GM21526 (cell line): ENCODE data around the gene NKX1-1.
"Not testable (repeated sequence)": the region's sequence is repeated elsewhere in the genome, so short reads cannot be mapped to it uniquely, and the experiment has no call there.

ENCODE experiments used
- ATAC-seq: cut with Tn5 transposase; IDR thresholded peaks from one replicate; pipeline ENCODE4 v1.9.1; 2021; ENCODE audit warnings: moderate library complexity; ENCODE audit not compliant: unreplicated experiment, low FRiP score

NKX1-1 gene

DNA sequence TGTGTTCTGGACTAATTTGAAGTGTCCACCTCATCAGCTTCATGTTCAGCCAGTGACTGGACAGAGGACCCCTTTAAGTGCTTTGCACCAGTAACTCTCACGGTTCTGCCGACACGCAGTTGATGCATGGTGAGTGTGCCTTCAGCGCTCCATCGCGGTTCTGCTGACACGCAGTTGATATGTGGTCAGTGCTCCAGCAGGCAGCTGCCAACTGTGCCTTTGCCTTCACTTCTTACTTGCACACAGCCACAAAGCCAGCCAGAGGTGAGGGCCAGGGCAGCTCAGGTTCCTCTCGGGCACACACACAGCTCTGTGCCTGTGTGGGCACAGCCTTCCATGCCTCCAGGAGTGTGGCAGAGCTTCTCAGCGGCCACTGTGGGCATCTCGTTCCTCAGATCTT lies 12.4 kb downstream of the NKX1-1 start:
- no peak for ATAC-seq

DNA sequence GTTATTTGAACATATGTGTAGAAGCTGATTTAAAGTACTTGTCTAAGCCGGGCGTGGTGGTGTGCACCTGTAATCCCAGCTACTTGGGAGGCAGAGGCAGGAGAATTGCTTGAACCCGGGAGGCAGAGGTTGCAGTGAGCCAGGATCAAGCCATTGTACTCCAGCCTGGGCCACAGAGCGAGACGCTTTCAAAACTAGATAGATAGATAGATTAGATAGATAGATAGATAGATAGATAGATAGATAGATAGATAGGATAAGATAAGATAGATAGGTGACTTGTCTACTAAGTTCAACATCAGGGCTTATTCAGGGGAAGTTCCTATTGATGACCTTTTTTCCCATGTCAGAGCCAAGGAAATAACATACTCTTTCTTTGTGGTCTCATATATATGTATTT lies 12.9 kb downstream of the NKX1-1 start:
- not testable (repeated sequence) for ATAC-seq

DNA sequence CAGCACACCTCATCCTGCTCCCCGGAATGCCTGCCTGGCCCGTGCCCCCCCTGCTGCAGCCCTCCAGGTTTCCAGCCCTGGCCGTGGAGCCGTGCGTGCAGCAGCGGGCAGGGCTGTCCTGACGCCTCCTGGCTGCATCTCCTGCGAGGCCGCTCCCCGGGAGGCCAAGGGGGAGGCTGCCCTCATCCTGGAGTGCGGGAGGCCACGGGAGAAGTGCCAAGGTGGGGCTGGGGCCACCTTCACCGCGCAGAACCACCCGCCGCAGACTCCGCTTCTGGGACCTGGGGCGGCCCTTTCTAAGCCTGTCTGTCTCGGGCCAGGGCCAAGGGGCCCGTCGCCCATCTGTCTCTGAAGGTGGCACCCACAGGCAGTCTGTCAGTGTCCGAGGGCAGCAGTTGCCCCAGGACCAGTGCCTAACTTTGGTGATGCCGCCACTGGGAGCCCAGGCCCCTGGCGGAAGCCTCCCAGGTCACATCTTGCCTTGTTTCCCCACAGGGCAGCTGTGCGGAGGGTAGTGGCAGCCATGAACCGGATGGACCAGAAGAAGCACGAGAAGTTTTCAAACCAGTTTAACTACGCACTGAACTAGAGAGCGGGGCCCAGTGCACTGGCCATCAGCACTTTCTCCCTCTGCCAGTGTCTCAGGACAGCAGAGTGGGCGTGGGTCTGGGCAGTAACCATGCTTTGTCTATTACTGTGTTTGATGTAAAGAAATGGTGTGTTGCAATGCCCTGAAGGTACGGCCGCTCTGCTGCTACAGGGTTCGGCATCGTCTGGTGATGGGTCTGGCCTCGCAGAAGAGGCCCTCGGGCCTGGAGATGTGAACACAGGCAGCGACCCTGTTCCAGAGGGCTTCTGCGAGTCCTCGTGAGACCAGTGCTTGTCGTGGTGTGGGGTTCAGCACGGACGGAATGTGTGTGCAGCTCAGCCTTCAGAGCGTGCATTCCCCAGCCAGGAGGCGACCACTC lies 20.6 kb downstream of the NKX1-1 start:
- ATAC-seq, result no peak

DNA sequence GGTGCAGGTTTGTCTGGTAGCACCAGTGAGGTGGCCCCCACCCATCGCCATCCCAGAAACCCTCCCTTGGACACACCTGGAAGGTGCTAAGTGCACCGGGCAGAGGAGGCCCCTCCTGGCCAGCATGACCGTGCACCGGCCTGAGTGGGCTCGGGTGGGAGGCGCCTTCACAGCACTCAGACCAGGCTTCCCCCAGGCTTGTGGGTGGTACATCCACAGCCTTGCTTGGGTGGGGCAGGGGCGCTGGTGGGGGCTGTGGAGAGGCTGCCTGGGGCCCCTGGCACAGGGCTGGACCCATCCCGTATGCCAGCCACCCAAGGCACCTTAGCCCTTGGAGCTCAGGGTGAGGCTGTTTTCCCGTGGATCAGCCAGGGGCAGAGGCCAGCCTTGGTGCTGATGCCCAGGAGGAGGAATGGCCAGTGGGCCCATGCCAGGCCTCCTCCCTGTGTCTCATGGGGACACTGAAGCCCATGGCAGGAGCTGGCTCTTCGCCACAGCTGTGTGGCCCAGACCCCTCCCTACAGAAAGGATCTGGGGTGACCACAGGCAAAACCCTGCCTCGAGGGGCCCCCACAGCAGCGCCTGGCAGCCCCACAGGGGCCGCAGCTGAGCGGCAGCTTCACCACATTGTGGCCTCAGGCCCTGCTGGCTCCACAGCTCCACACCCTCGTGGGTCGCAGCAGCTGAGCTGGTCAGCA lies 21.4 kb downstream of the NKX1-1 start:
- no peak for ATAC-seq

DNA sequence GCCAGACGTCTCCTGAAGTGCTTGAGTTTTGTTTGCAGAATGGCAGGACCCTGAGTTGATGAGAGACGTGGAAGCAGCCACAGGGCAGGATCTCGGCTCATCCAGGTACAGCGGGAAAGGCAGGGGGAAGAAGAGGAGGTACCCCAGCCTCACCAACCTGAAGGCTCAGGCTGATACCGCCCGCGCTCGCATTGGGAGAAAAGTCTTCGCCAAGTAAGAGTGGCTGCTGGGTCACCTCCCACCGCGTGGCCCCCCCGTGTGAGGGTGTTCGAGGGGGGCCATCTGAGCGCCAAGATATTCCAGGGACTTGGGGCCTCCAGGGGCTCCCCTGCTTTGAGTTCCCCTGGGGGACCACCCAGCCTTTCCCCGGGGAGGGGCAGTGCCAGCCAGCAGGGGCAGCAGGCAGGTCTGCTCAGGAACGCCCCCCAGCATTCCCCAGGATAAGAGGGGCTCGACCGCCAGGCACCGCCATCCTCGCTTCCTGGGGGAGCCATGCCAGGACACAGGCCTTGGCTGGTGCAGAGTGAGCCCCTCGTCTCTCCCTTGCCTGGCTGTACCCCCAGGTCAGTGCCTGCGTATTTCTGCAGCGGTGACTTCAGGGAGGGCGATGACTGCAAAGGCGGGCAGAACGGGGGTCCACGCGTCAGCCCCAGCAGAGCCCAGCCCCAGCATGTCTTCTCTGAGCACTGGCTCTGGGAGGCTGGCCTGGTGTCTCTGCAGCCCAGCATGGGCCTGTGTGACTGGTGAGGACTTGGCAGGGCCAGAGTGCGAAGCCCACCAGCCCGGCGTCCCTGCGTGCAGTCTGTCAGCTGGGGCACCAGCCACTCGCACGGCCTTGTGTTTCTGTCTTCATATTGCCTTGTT lies 22.3 kb downstream of the NKX1-1 start:
- no peak for ATAC-seq

DNA sequence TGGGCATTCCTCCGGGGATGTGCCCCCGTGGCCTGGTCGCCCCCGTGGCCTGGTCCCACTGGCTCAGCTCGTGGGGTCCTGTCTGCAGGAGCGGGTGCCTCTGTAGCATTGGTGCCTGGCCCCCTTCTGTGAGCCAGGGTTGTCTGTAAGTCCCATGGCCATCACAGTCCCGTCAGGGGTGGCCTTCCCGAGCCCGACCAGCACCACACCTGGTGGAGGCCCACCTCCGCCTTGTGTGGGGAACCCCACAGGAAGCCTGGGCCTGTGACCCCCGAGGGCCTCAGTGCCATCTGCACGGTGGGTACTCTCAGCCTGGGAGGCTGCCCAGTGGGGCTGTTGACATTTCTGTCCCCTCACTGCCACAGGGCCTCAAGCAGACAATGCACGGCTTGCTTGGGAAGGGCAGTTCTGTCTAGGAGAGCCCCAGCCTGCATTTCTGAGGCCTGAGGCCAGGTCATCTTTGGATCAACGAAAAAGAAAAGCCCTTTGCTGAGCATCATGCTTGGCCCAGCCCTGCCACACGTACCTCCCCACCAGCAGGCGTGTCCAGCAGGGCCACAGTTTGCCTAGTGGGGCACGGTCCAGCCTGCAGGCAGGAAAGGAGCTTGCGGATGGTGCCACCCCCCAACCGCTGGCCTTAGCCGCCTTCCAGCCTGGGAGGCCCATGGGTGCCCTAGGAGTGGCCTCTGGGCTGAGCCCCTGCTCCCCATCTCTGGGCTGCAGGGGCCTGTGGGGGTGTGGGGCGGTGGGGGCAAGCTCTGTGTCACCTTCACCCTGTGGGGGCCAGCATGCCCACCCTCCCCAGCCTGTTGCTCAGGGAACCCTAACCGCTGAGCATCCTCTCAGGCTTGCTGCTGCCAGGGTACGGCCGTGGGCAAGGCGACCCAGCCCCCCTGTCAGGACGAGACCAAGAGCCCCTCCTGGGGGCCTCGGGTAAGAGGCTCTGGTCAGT lies 23.2 kb downstream of the NKX1-1 start:
- ATAC-seq, result no peak

DNA sequence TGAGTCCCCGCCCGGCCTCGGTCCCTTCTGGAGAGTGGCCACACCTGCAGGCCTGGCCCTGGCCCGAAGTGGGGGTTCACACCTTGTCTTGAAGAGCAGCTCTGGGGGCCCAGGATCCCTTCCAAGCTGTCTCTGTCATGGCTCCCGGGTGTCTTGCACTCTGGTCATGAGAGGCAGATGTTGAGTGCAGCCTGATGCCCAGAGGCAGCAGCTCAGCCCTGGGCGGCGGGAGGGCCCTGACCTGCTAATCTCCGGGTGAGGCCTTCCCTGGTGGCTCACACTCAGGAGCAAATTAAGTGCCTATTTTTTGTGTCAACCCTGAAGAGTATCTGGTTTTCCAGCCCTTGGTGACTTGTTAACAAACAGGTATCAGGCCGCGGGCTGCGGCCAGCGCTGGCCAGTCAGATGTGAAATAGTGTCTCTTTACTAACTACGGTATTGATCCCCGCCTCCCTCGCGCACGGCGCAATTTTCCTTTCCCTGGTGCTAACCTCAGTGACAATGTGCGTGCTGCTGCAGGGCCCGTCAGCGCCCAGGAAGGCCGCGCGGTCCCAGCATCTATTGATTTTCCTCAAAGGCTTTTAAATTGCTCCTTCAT lies 24.2 kb downstream of the NKX1-1 start:
- no peak for ATAC-seq

DNA sequence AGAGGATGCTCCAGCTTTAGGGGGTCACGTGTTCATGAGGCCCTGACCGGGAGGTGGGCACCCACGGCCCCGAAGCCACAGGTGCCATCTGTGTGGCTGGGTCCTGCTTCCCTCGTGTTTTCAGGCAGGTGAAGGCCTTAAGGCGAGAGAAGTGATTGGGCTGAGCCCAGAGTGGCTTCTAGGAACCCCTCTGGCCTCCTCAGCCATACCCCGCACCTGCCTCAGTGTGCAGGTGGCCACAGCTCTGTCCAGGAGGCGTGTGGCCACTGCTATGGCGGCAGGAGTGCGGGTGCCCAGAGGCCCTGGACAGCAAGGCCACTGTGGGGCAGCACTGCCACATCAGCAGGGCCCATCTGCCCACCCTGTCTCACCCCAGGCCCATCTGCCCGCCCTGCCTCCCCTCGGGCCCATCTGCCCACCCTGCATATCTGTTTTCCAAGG lies 25.0 kb downstream of the NKX1-1 start:
- ATAC-seq, result no peak

DNA sequence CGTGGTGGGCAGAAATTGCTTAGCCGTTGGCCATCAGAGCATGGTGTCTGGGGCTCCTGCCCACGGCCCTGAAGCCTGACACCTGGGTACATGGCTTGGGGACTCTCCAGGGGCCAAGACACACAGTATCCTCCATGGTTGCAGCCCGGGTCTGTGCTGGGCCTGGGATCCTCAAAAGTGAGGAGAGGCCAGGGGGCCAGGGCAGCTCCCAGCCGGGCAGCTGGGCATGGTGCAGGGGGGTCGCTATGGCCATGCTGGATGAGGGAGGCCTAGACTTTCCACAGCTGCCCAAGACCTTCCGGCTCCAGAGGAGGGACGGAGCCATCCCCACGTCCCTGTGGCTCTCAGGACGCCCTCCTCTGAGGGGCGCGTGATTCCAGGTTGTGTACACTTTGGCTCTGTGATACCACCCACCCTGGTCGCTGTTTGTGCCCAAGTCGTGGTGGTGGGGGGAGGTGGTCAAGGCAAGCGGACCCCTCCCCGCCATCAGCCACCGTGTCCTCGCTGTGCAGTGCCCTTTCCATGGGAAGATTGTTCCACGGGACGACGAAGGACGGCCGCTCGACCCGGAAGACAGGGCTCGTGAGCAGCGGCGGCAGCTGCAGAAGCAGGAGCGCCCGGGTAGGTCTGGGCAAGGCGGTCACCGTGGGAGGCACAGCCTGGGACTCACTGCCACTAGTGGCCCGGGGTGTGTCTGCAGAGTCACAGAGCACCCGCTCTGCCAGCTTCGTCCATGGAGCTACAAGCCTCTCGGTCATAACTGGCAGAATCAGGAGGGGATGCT lies 25.7 kb downstream of the NKX1-1 start:
- no peak for ATAC-seq

DNA sequence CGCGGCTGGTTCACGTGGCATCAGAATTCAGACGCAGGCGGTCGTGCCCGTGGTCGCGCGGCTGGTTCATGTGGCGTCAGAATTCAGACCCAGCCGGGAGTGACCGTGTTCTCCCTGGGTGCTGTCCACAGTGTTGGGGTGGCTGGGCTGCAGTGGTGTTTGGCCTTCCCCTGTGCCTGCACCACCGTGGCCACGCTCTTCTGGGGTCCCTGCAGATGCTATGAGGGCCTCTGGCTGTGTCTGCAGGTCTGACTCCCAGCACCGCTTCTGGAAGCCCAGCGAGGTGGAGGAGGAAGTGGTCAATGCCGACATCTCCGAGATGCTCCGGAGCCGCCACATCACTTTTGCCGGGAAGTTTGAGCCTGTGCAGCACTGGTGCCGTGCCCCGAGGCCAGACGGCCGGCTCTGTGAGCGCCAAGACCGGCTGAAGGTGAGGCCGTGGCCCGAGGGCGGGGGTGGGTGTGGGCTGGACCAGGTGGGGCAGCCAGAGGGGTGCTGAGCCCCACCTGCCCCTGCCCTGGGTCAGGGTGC lies 26.4 kb downstream of the NKX1-1 start:
- ATAC-seq, result no peak

DNA sequence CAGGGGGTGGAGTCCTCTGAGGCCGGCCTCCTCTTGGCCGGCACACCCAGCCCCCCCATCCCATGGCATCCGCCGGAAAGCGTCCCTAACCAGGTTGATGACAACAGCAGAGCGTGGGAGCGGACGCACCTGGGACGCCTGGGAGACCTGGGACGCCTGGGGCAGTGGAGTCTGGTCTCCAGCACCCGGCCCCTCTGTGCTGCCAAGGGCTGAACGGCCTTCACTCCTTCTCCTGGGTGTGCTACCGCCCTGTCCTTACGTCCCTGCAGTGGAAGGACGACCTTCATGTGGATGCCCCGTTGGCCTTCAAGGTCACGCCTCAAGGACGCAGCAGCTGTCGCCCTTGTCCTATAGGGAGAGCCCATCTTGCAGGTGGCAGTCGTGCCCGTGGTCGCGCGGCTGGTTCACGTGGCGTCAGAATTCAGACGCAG lies 26.9 kb downstream of the NKX1-1 start:
- no peak for ATAC-seq

DNA sequence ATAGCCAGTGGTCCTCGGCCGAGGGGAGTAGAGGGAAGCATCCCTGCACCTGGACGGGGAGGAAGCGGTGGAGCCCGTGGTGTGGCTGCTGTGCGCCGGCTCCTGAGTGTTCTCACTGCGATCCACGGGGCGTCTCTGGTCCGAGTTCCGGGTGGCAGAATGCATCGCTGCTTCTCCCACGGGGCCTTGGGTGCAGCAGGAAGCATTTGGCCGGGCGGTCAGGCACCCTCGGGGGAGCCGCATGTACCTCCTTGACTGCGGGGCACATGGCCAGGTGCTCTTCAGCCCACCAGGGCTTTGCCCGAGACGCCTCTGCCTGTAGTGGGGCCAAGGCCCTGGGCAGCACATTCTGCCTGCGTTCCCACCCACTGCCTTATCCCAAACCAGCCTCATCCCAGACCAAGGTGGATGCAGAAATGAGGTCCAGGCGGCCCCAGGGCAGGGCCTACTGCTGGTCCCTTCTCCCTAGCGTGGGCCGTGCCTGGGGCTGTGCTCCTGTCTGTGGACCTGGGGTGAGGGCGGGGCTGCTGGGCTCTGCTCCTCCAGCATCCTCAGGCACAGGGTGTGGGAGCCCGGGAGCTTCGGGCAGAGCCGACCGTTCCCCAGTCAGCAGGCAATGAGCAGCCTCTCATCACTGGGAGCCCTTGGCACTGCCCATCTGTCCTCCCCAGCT lies 27.5 kb downstream of the NKX1-1 start:
- no peak for ATAC-seq

DNA sequence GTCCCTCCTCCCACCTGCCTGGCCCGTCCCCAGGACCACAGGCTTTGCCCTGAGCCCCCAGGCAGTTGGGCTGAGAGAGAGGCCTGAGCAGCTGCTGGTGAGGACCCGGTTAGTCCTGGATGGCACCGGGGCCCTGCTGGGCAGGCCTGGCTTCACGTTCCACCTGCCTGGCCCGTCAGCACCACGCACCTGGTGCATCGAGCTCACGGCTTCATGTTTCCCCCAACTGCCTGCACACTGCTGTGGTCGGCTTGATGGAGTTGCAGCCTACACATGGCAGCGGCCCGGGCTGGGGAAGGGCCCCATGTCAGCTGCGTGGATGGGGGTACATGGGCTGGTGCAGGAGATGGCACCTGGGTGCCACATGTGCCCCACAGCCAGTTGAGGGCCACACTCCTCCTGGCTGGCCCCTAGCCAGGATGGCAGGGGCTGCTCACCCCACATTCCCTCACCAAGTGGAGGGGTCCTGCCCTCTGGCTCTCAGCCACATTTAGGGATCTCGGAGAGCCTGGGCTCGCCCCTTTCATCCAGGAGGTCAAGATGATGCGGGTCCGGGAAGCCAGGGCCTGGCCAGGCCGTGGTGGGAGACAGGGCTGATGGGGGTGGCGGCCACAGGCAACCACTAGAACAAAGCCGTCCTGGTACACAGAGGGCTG lies 28.5 kb downstream of the NKX1-1 start:
- no peak for ATAC-seq

DNA sequence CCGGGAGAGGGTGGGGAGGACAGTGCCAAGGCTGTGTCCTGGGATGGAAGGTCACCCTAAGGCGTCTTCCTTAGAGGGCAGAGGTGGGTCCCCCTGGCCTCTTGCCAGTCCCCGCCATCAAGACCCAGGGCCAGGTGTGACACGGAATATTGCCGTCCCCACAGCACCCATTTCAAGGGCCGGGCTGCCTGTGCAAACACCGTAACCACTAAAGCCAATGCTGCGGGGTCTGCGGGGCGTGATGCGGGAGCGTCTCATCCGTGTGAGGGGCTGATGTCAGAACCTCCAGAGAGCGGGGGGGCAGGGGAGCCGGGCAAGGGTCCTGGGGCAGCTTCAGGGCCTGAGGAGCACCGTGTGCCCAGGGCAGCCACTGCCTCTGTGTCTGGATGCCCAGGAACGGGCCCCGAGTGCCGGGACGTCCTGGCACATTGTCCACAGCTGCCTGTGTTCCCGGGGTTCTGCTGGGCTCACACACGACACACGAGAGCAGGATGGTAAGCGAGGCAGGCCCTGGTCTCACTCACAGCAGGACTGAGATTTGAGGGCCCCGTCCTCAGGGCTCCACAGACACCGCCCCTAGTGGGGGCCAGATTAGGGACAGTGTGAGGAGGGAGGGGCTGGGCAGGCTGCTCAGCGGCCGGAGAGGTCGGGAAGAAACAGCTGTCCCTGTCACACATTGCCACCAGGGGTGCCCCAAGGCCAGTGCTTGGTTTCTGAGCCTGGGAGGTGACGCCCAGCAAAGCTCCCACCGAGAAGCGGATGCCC lies 29.2 kb downstream of the NKX1-1 start:
- ATAC-seq, result no peak

DNA sequence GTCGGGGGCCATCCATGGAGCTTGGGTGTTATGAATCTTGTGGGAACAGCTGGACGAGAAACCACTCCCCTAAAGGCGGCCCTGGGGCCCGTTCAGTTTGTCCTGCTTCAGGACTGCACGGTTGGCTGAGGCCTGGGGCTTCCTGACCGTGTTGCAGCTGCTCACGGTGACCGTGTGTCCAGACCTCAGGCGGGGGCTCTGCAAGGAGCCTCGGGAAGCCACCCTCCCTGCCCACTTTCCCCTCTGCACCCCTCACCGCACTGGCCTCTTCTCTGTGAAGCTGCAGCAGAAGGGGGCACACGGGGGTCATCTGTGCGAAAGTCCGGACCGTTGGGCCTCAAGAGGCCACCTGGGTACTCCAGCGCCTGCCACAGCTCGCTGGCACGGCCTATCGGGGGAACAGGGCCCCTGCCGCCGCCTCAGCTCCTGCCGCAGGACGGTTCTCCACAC lies 29.8 kb downstream of the NKX1-1 start:
- ATAC-seq, result no peak

DNA sequence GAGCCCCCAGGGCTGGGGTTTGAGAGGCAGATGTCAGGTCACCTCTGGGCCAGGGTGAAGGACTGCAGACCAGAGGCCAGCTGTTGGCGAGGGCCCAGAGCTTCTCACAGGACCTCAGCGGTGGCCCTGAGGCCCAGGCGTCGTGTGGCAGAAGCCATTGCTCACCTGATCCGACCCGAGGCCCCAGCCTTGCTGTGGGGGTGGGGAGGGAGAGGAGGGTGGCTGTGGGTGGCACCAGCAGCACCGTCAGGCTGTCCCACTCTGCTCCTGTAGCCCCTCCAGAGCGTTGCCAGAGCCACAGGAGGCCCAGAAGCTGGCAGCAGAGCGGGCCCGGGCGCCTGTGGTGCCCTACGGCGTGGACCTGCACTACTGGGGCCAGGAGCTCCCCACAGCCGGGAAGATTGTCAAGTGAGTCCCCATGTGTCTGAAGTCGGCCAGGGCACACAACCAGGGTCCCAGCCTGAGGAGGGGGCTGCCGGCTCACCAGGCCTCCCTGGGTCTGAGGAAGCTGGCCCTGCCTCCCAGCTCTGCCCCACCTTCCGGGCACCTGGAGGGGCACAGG lies 30.4 kb downstream of the NKX1-1 start:
- no peak for ATAC-seq
